Smooth muscle cell of the brain vasculature (primary cell): ENCODE data around the gene MRC2.
"Not testable (repeated sequence)": the region's sequence is repeated elsewhere in the genome, so short reads cannot be mapped to it uniquely, and the experiment has no call there.

ENCODE experiments used
- DNase-seq: peaks from one replicate; pipeline ENCODE4 v3.0.0-alpha.2; 2012; ENCODE audit warnings: low read depth, low spot score

Gene MRC2

DNA sequence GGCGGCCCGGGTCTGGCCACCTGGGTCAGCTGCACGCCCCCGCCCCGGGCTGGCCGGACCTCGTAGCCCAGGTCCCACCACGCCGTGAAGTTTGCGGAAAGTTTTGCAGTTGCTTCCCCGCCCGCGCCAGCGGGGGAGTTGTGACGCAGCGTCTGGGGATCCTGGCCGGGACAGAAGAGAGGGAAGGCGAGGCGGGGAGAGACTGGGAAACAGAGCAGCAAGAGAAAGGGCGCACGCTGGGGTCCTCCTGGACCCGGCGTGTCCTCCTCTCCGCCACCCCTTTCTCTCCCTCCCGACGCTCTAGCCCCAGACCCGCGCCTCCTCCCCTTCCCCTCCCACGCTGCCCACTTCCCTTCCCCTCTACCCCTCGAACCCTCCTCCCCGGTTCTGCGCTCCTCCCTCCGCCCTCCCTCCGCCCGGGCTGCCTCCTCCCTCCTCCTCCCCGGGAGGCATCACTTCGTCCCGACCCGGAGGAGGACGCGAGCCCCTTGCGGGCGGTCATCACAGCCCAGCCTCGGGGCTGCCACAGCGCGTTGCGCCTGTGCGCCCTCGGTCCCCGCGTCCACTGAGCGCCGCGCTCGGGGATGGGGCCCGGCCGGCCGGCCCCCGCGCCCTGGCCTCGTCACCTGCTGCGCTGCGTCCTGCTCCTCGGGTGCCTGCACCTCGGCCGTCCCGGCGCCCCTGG lies at the start of gene MRC2:
MRC2 (plus strand) TSS at position 452 of the 685 bp plus-strand sequence; CDS start at position 585, 133 bp downstream.
- DNase-seq: peak; percentile 60

DNA sequence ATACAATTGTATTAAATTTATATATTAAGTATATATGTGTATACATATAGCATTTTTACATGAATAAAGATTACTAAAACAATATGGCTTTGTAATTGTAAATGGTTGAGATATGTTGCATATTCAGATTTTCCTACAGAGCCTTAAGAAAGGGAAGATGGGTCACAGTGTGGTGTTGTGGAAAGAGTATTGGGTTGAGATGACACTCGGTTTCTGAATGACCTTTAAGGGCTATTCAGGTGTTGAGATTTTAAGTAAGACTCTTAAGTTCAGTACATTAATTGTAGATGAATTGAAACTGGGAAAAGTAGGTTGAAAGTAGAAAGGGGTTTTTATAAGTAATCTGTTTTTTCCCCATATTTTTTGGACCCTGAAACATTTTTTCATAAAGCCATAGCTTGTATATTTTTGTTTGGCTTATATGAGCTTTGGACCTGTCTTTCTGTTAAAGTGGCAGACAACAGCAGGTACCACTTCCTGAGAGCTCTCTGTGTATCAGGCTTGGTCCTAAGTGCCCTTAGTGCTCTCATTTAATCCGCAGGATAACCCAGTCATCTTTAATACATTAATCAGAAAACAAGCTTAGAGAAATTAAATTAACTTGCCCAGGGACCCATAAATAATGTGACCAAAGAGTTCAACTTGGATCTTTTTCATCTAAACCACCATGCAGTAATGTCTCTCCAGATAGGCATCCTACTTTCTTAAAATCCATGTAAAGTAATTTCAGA lies 48.5 kb upstream of the MRC2 start:
- no peak for DNase-seq

GRCh38 chr17:62580947-62581346 lies 46.5 kb upstream of the MRC2 start:
- DNase-seq: no peak

- DNase-seq: no peak
Observed at GRCh38 chr17:62581764-62582163, 45.7 kb upstream of the MRC2 start.

DNA sequence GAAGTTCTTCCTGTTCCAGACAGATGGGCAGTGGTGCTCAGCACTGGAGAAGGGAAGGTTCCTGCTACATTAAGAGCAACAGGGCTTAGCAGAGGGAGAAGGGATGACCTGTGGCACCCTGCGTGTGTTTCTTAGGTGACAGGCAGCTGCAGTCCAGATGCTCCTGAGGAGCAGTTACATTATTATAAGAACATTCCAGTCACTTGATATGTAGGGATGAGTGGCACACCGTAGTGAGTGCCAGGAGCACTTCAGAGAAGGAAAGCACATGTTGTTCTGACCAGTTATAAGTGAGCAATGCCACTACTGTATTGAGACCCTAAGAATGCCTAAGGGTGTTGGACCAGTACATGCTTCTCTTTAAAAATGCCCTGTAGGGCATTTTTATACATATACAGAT lies 39.9 kb upstream of the MRC2 start:
- no peak for DNase-seq

DNA sequence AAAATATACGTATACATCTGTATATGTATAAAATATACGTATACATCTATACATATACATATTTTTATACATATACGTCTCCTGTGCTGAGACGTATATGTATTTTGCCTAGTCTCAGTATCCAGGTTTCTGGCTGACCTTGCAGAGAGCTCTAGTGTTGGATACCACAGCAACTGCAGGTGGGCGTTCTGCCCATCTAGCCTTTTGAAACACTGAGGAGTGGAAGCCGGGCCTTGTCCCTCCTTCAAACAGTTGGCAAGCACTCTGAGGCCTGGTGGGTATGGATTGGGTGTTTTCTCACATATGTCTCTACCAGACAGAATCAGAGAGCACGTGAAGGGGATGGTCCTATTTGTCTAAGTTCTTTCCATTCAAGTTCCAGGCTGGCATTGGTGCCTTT lies 39.4 kb upstream of the MRC2 start:
- no peak for DNase-seq

DNA sequence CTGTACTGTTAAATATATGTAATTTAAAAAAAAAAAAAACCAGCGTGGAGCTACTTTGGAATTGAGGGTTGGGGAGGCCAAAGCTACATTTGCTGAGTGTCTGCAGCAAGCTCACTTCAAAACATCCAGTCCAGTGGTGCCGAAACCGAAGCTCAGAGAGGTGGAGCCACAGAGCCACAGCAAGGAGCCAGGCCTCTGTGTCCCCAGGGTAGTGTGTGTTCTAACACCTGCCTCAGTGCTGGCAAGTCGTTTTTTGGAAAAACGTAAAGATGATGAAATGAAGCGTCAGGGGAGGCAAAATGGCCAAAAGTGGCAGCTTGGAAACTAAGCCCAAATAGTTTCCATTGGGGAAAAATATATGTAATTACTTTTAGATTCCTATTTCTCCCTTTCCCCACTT lies 36.1 kb upstream of the MRC2 start:
- no peak for DNase-seq

DNA sequence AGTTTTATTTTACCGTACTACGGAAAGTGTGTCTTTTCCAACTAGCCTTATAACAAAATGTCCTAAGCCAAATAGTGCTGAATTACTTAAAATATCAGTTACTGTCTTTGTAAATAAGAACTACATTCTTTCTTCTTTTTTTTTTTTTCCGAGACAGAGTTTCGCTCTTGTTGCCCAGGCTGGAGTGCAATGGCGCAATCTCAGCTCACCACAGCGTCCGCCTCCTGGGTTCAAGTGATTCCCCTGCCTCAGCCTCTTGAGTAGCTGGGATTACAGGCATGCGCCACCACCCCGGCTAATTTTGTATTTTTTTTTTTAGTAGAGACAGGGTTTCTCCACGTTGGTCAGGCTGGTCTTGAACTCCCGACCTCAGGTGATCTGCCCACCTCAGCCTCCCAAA lies 35.6 kb upstream of the MRC2 start:
- DNase-seq: not testable (repeated sequence)

DNA sequence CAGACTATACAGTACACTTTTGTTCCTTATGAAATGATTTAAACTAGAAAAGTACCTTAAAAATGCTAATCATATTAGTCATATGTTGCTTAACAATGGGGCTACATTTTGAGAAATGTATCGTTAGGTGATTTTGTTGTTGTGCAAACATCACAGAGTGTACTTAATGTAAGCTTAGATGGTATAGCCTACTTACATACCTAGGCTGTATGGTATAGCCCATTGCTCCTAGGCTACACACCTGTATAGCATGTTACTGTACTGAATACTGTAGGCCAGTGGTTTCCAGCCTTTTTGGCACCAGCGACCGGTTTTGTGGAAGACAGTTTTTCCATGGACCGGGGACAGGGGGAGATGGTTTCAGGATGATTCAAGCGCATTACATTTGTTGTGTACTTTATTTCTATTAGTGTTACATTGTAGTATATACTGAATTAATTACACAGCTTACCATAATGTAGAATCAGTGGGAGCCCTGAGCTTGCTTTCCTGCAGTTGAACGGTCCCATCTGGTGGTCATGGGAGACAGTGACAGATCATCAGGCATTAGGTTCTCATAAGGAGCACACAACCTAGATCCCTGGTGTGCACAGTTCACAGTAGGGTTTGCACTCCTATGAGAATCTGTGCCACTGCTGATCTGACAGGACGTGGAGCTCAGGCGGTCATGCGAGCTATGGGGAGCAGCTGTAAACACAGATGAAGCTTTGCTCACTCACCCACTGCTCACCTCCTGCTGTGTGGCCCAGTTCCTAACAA lies 35.0 kb upstream of the MRC2 start:
- DNase-seq: peak; percentile 51

GRCh38 chr17:62595484-62595883 lies 32.0 kb upstream of the MRC2 start:
- no peak for DNase-seq

DNA sequence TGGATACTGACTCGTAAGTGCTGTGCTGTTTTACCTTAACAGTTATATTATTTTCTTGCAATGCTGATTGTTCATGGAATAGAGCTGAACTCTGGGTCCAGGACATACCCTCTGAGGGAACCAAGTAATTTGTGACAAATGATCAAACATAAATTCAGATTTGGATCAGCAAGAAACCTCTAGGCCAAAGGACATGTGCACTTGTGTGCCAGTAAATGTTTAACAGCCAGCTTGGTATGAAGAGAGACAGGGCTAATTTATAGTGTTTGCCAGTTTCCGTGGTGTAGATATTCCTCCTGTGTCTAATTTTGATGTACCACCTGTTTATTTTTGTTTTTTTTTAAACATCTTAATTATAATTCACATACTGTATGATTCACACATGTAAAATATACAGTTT lies 30.8 kb upstream of the MRC2 start:
- no peak for DNase-seq

- no peak for DNase-seq
Observed at GRCh38 chr17:62597150-62597549, 30.3 kb upstream of the MRC2 start.

GRCh38 chr17:62597920-62598319 lies 29.6 kb upstream of the MRC2 start:
- DNase-seq: no peak

GRCh38 chr17:62599964-62600657 lies 27.4 kb upstream of the MRC2 start:
- no peak for DNase-seq

DNA sequence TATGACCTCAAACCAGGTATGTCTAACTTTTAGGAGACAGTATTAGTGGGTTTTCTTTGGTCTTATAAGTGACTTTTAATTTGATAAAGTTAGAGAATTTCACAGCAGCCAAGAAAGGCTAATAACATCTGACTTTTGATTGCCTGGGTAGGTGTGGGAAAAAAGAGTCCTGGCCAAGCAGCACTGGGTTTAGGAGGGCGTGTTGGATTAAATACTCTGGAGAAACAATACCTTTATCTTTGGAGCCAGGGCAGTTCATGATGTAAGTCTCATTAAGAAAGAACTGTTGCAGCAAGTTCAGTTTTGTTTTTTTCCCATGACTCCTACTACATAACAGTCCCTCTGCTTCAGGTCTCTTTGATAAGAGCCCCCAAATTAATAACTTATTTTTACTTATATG lies 26.7 kb upstream of the MRC2 start:
- DNase-seq: no peak

DNA sequence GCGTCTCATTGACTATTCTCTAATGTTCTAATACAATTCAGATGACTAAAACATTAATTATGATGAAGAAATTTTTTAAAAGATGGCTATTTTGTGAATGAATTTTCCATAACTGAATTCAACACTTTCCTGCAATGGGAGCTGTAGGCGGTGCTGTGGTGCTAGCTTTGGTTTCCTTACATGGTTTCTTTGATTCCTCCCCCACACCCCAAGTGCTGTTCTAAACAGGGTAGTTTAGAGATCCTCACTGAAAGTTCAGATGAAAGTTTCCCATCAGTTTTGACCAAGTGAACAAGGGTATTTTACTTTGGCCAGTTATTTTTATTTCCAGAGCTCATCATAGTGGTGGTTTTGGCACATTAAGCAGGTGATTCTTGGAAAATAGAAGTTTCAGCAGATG lies 26.0 kb upstream of the MRC2 start:
- no peak for DNase-seq

DNA sequence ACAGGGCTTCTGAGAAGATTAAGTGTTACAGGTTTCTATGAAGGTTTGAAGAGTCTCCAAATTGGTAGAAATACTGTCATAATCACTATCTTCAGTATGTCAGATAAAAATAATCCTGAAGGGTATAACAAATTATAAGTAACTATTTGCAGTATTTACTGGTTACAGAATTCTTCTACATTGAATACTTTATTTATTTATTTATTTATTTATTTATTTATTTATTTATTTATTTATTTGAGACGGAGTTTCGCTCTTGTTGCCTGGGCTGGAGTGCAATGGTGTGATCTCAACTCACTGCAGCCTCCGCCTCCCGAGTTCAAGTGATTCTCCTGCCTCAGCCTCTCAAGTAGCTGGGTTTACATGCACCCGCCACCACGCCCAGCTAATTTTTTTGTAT lies 23.7 kb upstream of the MRC2 start:
- DNase-seq: not testable (repeated sequence)

DNA sequence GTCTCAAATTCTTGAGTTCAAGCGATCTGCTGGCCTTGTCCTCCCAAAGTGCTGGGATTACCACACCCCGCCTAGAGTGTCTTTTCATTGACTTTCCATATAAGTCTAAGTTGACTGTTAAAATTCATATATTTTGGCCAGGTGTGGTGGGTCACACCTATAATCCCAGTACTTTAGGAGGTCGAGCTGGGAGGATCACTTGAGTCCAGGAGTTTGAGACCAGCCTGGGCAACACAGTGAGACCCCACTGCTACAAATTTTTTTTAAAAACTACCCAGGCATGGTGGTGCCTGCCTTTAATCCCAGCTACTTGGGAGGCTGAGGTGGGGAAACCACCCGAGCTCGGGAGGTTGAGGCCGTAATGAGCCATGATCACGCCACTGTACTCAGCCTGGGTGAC lies 21.9 kb upstream of the MRC2 start:
- no peak for DNase-seq

DNA sequence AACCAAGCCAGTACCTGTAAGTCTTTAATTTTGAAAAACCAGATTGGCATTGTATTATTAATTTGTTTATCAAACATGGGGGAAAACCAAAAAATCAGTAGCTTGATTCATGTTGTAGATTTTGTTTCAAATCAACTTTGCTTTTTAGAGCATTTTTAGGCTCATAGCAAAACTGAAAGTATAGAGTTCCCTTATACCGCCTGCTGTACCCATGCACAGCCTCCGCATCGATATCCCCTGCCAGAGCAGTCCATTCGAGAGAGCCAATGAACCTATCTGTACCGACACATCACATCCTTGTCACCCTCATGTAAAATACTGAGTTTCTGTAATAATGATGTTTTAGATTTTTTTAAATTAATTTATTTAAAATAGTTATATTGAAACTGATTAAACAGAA lies 16.2 kb upstream of the MRC2 start:
- no peak for DNase-seq

GRCh38 chr17:62611728-62612127 lies 15.7 kb upstream of the MRC2 start:
- DNase-seq: no peak

DNA sequence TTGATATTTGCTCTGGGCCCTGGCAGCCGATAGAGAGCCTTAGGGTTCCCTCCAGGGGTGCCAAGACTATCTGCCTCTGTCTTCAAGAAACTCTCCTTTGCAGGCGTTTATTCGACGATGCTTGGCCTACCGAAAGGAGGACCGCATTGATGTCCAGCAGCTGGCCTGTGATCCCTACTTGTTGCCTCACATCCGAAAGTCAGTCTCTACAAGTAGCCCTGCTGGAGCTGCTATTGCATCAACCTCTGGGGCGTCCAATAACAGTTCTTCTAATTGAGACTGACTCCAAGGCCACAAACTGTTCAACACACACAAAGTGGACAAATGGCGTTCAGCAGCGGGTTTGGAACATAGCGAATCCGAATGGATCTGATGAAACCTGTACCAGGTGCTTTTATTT lies 15.2 kb upstream of the MRC2 start:
- not testable (repeated sequence) for DNase-seq

GRCh38 chr17:62613095-62613494 lies 14.4 kb upstream of the MRC2 start:
- not testable (repeated sequence) for DNase-seq
